H1 (cell line): ENCODE results near the gene AMPH. TPM values are rescaled to one million over a fixed set of nuclear protein-coding genes. Genes with fewer than 3 reads are reported as not detected.

Experiments used
- CTCF ChIA-PET: fragments of 300-600 bp; sonication (Branson Sonifier 250); formaldehyde crosslinking; loops from one replicate; lab custom pipeline; 2021; ENCODE audit not compliant: partially characterized antibody; lab: Charles Lee
- POLR2A ChIA-PET: fragments of 300-600 bp; sonication (Branson Sonifier 250); formaldehyde crosslinking; loops from one replicate; lab custom pipeline; 2021; ENCODE audit warnings: inconsistent platforms; ENCODE audit not compliant: partially characterized antibody; lab: Charles Lee
- DNase-seq, 2 experiments: peaks; one replicate each; pipeline versions ENCODE4 v3.0.0 to v3.0.0-alpha.2; 2010 to 2022; ENCODE audit warnings: low spot score in 2 of 2, low read depth in 1 of 2, mixed read lengths in 1 of 2
- FAIRE-seq: peaks from 2 replicates; lab custom pipeline; 2011; peaks lifted over from hg19 to GRCh38; lab: Jason Lieb, UNC
- H2AFZ ChIP-seq: 2 replicates; pipeline ENCODE4 v1.8.1; 2012; ENCODE audit warnings: low read length, inconsistent platforms
- H2AK5ac ChIP-seq: 2 replicates; pipeline ENCODE4 v1.6.1; 2013; ENCODE audit warnings: low read depth, low read length
- H2BK120ac ChIP-seq: replicated peaks from 2 replicates; pipeline ENCODE3; 2013; ENCODE audit warnings: low read depth, low read length, inconsistent platforms
- H2BK12ac ChIP-seq: 2 replicates; pipeline ENCODE4 v1.6.1; 2013; ENCODE audit warnings: low read depth, low read length
- H2BK15ac ChIP-seq: 2 replicates; pipeline ENCODE4 v1.6.1; 2013; ENCODE audit warnings: low read length
- H2BK20ac ChIP-seq: 2 replicates; pipeline ENCODE4 v1.6.1; 2013; ENCODE audit warnings: low read length
- H2BK5ac ChIP-seq: 2 replicates; pipeline ENCODE4 v1.6.1; 2013; ENCODE audit warnings: low read depth, low read length
- H3K14ac ChIP-seq: 2 replicates; pipeline ENCODE4 v1.6.1; 2013; ENCODE audit warnings: inconsistent platforms; ENCODE audit not compliant: insufficient read length
- H3K18ac ChIP-seq: 2 replicates; pipeline ENCODE4 v1.6.1; 2013; ENCODE audit warnings: low read length; ENCODE audit errors: extremely low read depth
- H3K23ac ChIP-seq: 2 replicates; pipeline ENCODE4 v1.6.1; 2013; ENCODE audit warnings: inconsistent platforms; ENCODE audit not compliant: insufficient read length
- H3K23me2 ChIP-seq: 2 replicates; pipeline ENCODE4 v1.6.1; 2013; ENCODE audit warnings: low read depth, low read length
- H3K27ac ChIP-seq: 2 replicates; pipeline ENCODE4 v1.6.1; 2011; ENCODE audit warnings: low read depth, low read length, inconsistent platforms
- H3K27me3 ChIP-seq, 4 experiments: replicated peaks in 1 of 4; 1 replicate in 1 of 4; 2 replicates in 3 of 4; pipeline versions ENCODE4 v1.6.1 to v1.8.1; 2011 to 2013; ENCODE audit warnings: low read length in 3 of 4, mild to moderate bottlenecking in 3 of 4, inconsistent platforms in 2 of 4, mixed read lengths in 2 of 4, moderate library complexity in 1 of 4; ENCODE audit not compliant: control insufficient read depth in 3 of 4, insufficient read depth in 3 of 4; ENCODE audit errors: extremely low read depth in 1 of 4
- H3K36me3 ChIP-seq, 4 experiments: 2 replicates each; pipeline versions ENCODE4 v1.6.1 to v1.8.1; 2011 to 2013; ENCODE audit warnings: mild to moderate bottlenecking in 4 of 4, low read length in 3 of 4, moderate library complexity in 2 of 4, control low read depth in 1 of 4, inconsistent platforms in 1 of 4; ENCODE audit not compliant: insufficient read depth in 4 of 4, control insufficient read depth in 2 of 4
- H3K4ac ChIP-seq: replicated peaks from 2 replicates; pipeline ENCODE3; 2013; ENCODE audit warnings: low read length, low read depth, mixed read lengths, inconsistent platforms; ENCODE audit not compliant: insufficient read length
- H3K4me1 ChIP-seq, 4 experiments: replicated peaks in 1 of 4; 1 replicate in 1 of 4; 2 replicates in 3 of 4; pipeline versions ENCODE4 v1.6.1 to v1.8.1; 2011 to 2013; ENCODE audit warnings: low read length in 3 of 4, inconsistent platforms in 2 of 4, mixed read lengths in 1 of 4; ENCODE audit not compliant: insufficient read depth in 4 of 4, control insufficient read depth in 3 of 4
- H3K4me2 ChIP-seq, 2 experiments: 2 replicates each; pipeline versions ENCODE4 v1.6.1 to v1.8.1; 2011 to 2013; ENCODE audit warnings: low read depth in 2 of 2, low read length in 2 of 2, control low read depth in 1 of 2, inconsistent platforms in 1 of 2, mild to moderate bottlenecking in 1 of 2; ENCODE audit not compliant: insufficient read depth in 1 of 2
- H3K4me3 ChIP-seq, 4 experiments: fragments of 200-600, 300-600 bp in 1 of 4; sonication (generic), shearing (Covaris generic), sonication (Bioruptor Twin) in 1 of 4; 2 replicates each; pipeline versions ENCODE4 v1.5.1 to v1.8.1; 2011 to 2016; ENCODE audit warnings: low read length in 4 of 4, low read depth in 3 of 4, control low read depth in 2 of 4, inconsistent platforms in 2 of 4, mild to moderate bottlenecking in 2 of 4, mixed read lengths in 1 of 4, moderate library complexity in 1 of 4; ENCODE audit not compliant: insufficient read depth in 2 of 4; ENCODE audit errors: extremely low read depth in 1 of 4
- H3K56ac ChIP-seq: replicated peaks from 2 replicates; pipeline ENCODE3; 2013; ENCODE audit warnings: low read depth, mild to moderate bottlenecking, mixed read lengths, low read length, inconsistent platforms; ENCODE audit not compliant: insufficient read length
- H3K79me1 ChIP-seq: 2 replicates; pipeline ENCODE4 v1.6.1; 2013; ENCODE audit warnings: low read depth, low read length, control low read depth
- H3K79me2 ChIP-seq, 2 experiments: 2 replicates each; pipeline versions ENCODE4 v1.6.1 to v1.8.1; 2012 to 2013; ENCODE audit warnings: low read length in 2 of 2, mild to moderate bottlenecking in 2 of 2, inconsistent platforms in 1 of 2; ENCODE audit not compliant: insufficient read depth in 2 of 2, control insufficient read depth in 1 of 2
- H3K9ac ChIP-seq, 4 experiments: replicated peaks in 1 of 4; 1 replicate in 1 of 4; 2 replicates in 3 of 4; pipeline versions ENCODE4 v1.6.1 to v1.8.1; 2011 to 2013; ENCODE audit warnings: low read depth in 3 of 4, low read length in 3 of 4, control low read depth in 2 of 4, mild to moderate bottlenecking in 2 of 4, moderate library complexity in 2 of 4, inconsistent platforms in 1 of 4; ENCODE audit errors: extremely low read depth in 1 of 4
- H3K9me3 ChIP-seq, 2 experiments: 2 replicates each; pipeline versions ENCODE4 v1.6.1 to v1.8.1; 2012 to 2013; ENCODE audit warnings: mild to moderate bottlenecking in 2 of 2, moderate library complexity in 2 of 2, control low read depth in 1 of 2, inconsistent platforms in 1 of 2, low read depth in 1 of 2, low read length in 1 of 2, mixed read lengths in 1 of 2; ENCODE audit not compliant: insufficient read depth in 2 of 2
- H4K20me1 ChIP-seq, 2 experiments: replicated peaks in 1 of 2; 2 replicates each; pipeline versions ENCODE3 to v1.8.1; 2011 to 2013; ENCODE audit warnings: inconsistent platforms in 2 of 2, low read length in 2 of 2, mild to moderate bottlenecking in 1 of 2; ENCODE audit not compliant: insufficient read depth in 2 of 2, control insufficient read depth in 1 of 2
- H4K5ac ChIP-seq: 2 replicates; pipeline ENCODE4 v1.6.1; 2013; ENCODE audit warnings: low read length, low read depth, mixed read lengths, inconsistent platforms; ENCODE audit not compliant: insufficient read length
- H4K8ac ChIP-seq: 2 replicates; pipeline ENCODE4 v1.8.0; 2013; ENCODE audit warnings: mild to moderate bottlenecking, moderate library complexity, low read length, inconsistent platforms; ENCODE audit not compliant: insufficient read depth; ENCODE audit errors: extremely low read depth
- H4K91ac ChIP-seq: replicated peaks from 2 replicates; pipeline ENCODE3; 2013; ENCODE audit warnings: low read length, mixed read lengths, inconsistent platforms; ENCODE audit not compliant: insufficient read length
- ASH2L ChIP-seq: fragments of 200-600, 300-600 bp; sonication (generic); IDR thresholded peaks from one replicate; pipeline ENCODE4 v1.7.1; 2017; ENCODE audit warnings: low read length
- BCL11A ChIP-seq, 2 experiments: IDR thresholded peaks; one replicate each; pipeline ENCODE4 v1.6.1; 2011; ENCODE audit warnings: low read depth in 2 of 2, low read length in 2 of 2, mild to moderate bottlenecking in 2 of 2
- CBX5 ChIP-seq: fragments of 300-800, 300-1000 bp; sonication (generic); IDR thresholded peaks from 2 replicates; pipeline ENCODE4 v1.7.1; 2016; ENCODE audit warnings: antibody characterized with exemption, low read length, low read depth
- CEBPB ChIP-seq: IDR thresholded peaks from 2 replicates; pipeline ENCODE4 v1.6.1; 2012; ENCODE audit warnings: low read depth, low read length
- CREB1 ChIP-seq: IDR thresholded peaks from 2 replicates; pipeline ENCODE4 v1.6.1; 2012; ENCODE audit warnings: inconsistent platforms
- E2F6 ChIP-seq: IDR thresholded peaks from 2 replicates; pipeline ENCODE4 v1.6.1; 2012; ENCODE audit warnings: inconsistent platforms
- EGR1 ChIP-seq: IDR thresholded peaks from 2 replicates; pipeline ENCODE4 v1.6.1; 2011; ENCODE audit warnings: low read depth, low read length, borderline replicate concordance
- HDAC2 ChIP-seq, 2 experiments: fragments of 300-600 bp in 1 of 2; sonication (generic) in 1 of 2; IDR thresholded peaks; 2 replicates each; pipeline ENCODE4 v1.6.1; 2011 to 2012; ENCODE audit warnings: low read depth in 2 of 2, low read length in 2 of 2, mild to moderate bottlenecking in 2 of 2, moderate library complexity in 2 of 2, borderline replicate concordance in 1 of 2, inconsistent platforms in 1 of 2
- JUN ChIP-seq: IDR thresholded peaks from 2 replicates; pipeline ENCODE4 v1.6.1; 2011; ENCODE audit warnings: low read depth, mild to moderate bottlenecking, improper control_type of control experiment, low read length
- KDM1A ChIP-seq: fragments of 200-600, 300-600 bp; sonication (generic); IDR thresholded peaks from 2 replicates; pipeline ENCODE4 v1.7.1; 2016; ENCODE audit warnings: mild to moderate bottlenecking, low read length, borderline replicate concordance
- KDM5A ChIP-seq: fragments of 200-600 bp; IDR thresholded peaks from 2 replicates; pipeline ENCODE4 v1.7.1; 2012; ENCODE audit warnings: mild to moderate bottlenecking, low read length, inconsistent platforms, mixed read lengths
- SIN3A ChIP-seq, 2 experiments: IDR thresholded peaks in 1 of 2; conservative IDR thresholded peaks in 1 of 2; 2 replicates each; pipeline ENCODE4 v1.6.1; 2011 to 2012; ENCODE audit warnings: low read length in 2 of 2, improper control_type of control experiment in 1 of 2, low read depth in 1 of 2, mild to moderate bottlenecking in 1 of 2
- SIRT6 ChIP-seq: IDR thresholded peaks from one replicate; pipeline ENCODE4 v1.7.1; 2012; ENCODE audit warnings: low read length, inconsistent platforms
- SUZ12 ChIP-seq: fragments of 200-600 bp; sonication (generic); IDR thresholded peaks from 2 replicates; pipeline ENCODE4 v1.6.1; 2012; ENCODE audit warnings: mild to moderate bottlenecking, inconsistent platforms, low read length, moderate library complexity, mixed read lengths
- TCF12 ChIP-seq: IDR thresholded peaks from 2 replicates; pipeline ENCODE4 v1.6.1; 2011; ENCODE audit warnings: low read depth, mild to moderate bottlenecking, low read length
- WGBS, 2 experiments: shearing (Covaris generic) in 1 of 2; methylation state at CpG; one replicate each; pipeline versions ENCODE4 v1.1.6 to v1.1.7; 2013 to 2015; ENCODE audit warnings: low lambda C conversion rate in 2 of 2, mixed read lengths in 2 of 2, inconsistent platforms in 1 of 2, low coverage in 1 of 2, missing lambda C conversion rate in 1 of 2; ENCODE audit not compliant: insufficient replicate concordance in 2 of 2, insufficient coverage in 1 of 2, insufficient read length in 1 of 2; ENCODE audit errors: extremely low coverage in 1 of 2, missing lambda C conversion rate in 1 of 2; 5-methylcytosine and 5-hydroxymethylcytosine counted together
- polyA plus RNA-seq, 7 experiments: library from polyadenylated mRNA; depleted of rRNA in 3 of 7; stranded (reverse) in 5 of 7; unstranded in 2 of 7; fragments of >200 nt in 5 of 7; fragments of 200-250 nt in 2 of 7; gene quantifications; 1 replicate in 5 of 7; 2 replicates in 1 of 7; 4 replicates in 1 of 7; pipeline versions ENCODE4 v1.2.1 to v1.2.3, GENCODE V29; 2011 to 2013; ENCODE audit warnings: missing spikeins in 2 of 7, mixed read lengths in 2 of 7
- total RNA-seq: library from RNA; stranded (reverse); fragmentation: NEBNext Ultra II Directional; extraction: Animal tissue kit (Norgen Biotek cat#: 25700); gene quantifications from 2 replicates; pipeline ENCODE4 v1.2.1, GENCODE V29; 2021

AMPH gene
- total and polyA plus RNA-seq, 2 of the 8 experiments (the other 6 are each of a cell fraction or from before 2014, with no cell fraction given): 7.3 to 12.2 TPM

- H3K14ac ChIP-seq: no peak overlapping the region
- no peaks in the 10 kb centered on the region for H3K27me3 ChIP-seq
- no peak overlapping the region for H4K8ac ChIP-seq
- H3K9me3 ChIP-seq: no peaks in the 10 kb centered on the region
- H3K4me1 ChIP-seq: no peaks in the 10 kb centered on the region
- H3K56ac ChIP-seq: no peak overlapping the region
- no peak overlapping the region for H2BK20ac ChIP-seq
- no peaks in the 10 kb centered on the region for H3K79me1 ChIP-seq
- WGBS, 2 experiments: 88% methylated on average over 7 of the region's 7 CpGs; no CpG with 5 or more reads in 1 of the 2 experiments
- ChIA-PET CTCF (interaction anchor here (1.0 to 2.9 kb wide), 2 partner anchors 16 to 230 kb away, joined by 3 to 8 read pairs; no protein-coding TSS in a partner anchor), POLR2A (no interaction called here)
- no peak overlapping the region for H3K4me3 ChIP-seq
- H3K36me3 ChIP-seq: no peaks in the 10 kb centered on the region
- no peaks in the 10 kb centered on the region for H3K23me2 ChIP-seq
- no peak overlapping the region for H2BK15ac ChIP-seq
- DNase-seq (no peak), FAIRE-seq (no peak)
- H3K18ac ChIP-seq: no peak overlapping the region
- H3K23ac ChIP-seq: no peak overlapping the region
- no peak overlapping the region for H2BK5ac ChIP-seq
- H2AK5ac ChIP-seq: no peak overlapping the region
- no peak overlapping the region for H4K91ac ChIP-seq
- no peak overlapping the region for H3K27ac ChIP-seq
- H3K4ac ChIP-seq: no peak overlapping the region
- no peak overlapping the region for H4K5ac ChIP-seq
- no peak overlapping the region for H2AFZ ChIP-seq
- no peak overlapping the region for H3K9ac ChIP-seq
- H3K79me2 ChIP-seq: no peaks in the 10 kb centered on the region
- no peaks in the 10 kb centered on the region for H4K20me1 ChIP-seq
- H2BK120ac ChIP-seq: no peak overlapping the region
- H3K4me2 ChIP-seq: no peak overlapping the region
- H2BK12ac ChIP-seq: no peak overlapping the region
- TF ChIP-seq EGR1 (no peak), BCL11A (IDR thresholded peaks at IDR 0.05; ENCODE audit: low read depth in 2 of 2, low read length in 2 of 2) (no peak), ASH2L (no peak), KDM5A (no peak), HDAC2 (IDR thresholded peaks at IDR 0.05; ENCODE audit: borderline replicate concordance in 1 of 2, low read depth in 2 of 2, low read length in 2 of 2) (no peak), KDM1A (no peak), CBX5 (no peak), SIRT6 (no peak), SUZ12 (no peak), TCF12 (no peak), CREB1 (no peak), E2F6 (no peak), JUN (no peak), CEBPB (no peak), SIN3A (conservative IDR thresholded peaks at IDR 0.05 in 1 of 2, IDR thresholded peaks at IDR 0.05 in 1 of 2; ENCODE audit: low read depth in 1 of 2, low read length in 2 of 2) (no peak)
Observed at GRCh38 chr7:38429057-38429456, 202.1 kb downstream of the AMPH start.
